CD14-positive monocyte (primary cell): ENCODE data around the gene TERT. TPM values are rescaled to one million over a fixed set of nuclear protein-coding genes. Genes with fewer than 3 reads are reported as not detected.

Experiments used
- DNase-seq, 3 donors: peaks; one replicate each; pipeline ENCODE4 v3.0.0-alpha.2; 2011 to 2022
- H2AFZ ChIP-seq: 2 replicates; pipeline ENCODE4 v1.6.0; 2012; ENCODE audit warnings: mild to moderate bottlenecking, low read depth, low read length, inconsistent platforms; ENCODE audit not compliant: insufficient read depth, poor library complexity, severe bottlenecking
- H3K27ac ChIP-seq, 2 donors: 1 replicate in 1 of 2; 2 replicates in 1 of 2; pipeline ENCODE4 v1.5.1; 2012 to 2013; ENCODE audit warnings: low read length in 2 of 2, control low read depth in 1 of 2, inconsistent platforms in 1 of 2, low read depth in 1 of 2, mild to moderate bottlenecking in 1 of 2
- H3K27me3 ChIP-seq, 2 donors: one replicate each; pipeline versions ENCODE4 v1.6.0 to v1.6.1; 2011 to 2013; ENCODE audit warnings: low read length in 2 of 2; ENCODE audit not compliant: control insufficient read depth in 2 of 2, insufficient read depth in 2 of 2
- H3K36me3 ChIP-seq, 2 donors: replicated peaks in 1 of 2; 1 replicate in 1 of 2; 2 replicates in 1 of 2; pipeline versions ENCODE4 v1.5.1 to v1.6.1; 2012 to 2013; ENCODE audit warnings: low read length in 2 of 2, control low read depth in 1 of 2, inconsistent platforms in 1 of 2, mild to moderate bottlenecking in 1 of 2; ENCODE audit not compliant: insufficient read depth in 2 of 2, control insufficient read depth in 1 of 2
- H3K4me1 ChIP-seq, 2 donors: 1 replicate in 1 of 2; 2 replicates in 1 of 2; pipeline versions ENCODE4 v1.5.1 to v1.6.1; 2012 to 2013; ENCODE audit warnings: low read length in 2 of 2, control low read depth in 1 of 2, inconsistent platforms in 1 of 2, mild to moderate bottlenecking in 1 of 2, moderate library complexity in 1 of 2; ENCODE audit not compliant: insufficient read depth in 2 of 2, control insufficient read depth in 1 of 2
- H3K4me2 ChIP-seq: replicated peaks from 2 replicates; pipeline ENCODE3; 2012; ENCODE audit warnings: low read length, moderate library complexity, mild to moderate bottlenecking; ENCODE audit not compliant: poor library complexity, severe bottlenecking; ENCODE audit errors: extremely low read depth
- H3K4me3 ChIP-seq, 3 experiments: fragments of 200-600 bp in 1 of 3; sonication (generic) in 1 of 3; replicated peaks in 1 of 3; 1 replicate in 2 of 3; 2 replicates in 1 of 3; pipeline ENCODE4 v1.5.1; 2011 to 2013; ENCODE audit warnings: low read length in 3 of 3, mild to moderate bottlenecking in 3 of 3, control low read depth in 2 of 3, low read depth in 2 of 3, inconsistent platforms in 1 of 3, moderate library complexity in 1 of 3
- H3K79me2 ChIP-seq: 2 replicates; pipeline ENCODE4 v1.6.0; 2012; ENCODE audit warnings: mild to moderate bottlenecking, control low read depth, inconsistent platforms, low read length, moderate library complexity; ENCODE audit not compliant: insufficient read depth
- H3K9ac ChIP-seq: 2 replicates; pipeline ENCODE4 v1.6.0; 2017; ENCODE audit warnings: low read length, mild to moderate bottlenecking; ENCODE audit not compliant: insufficient read depth, poor library complexity, severe bottlenecking
- H3K9me3 ChIP-seq, 2 donors: replicated peaks in 1 of 2; 1 replicate in 1 of 2; 2 replicates in 1 of 2; pipeline versions ENCODE4 v1.5.1 to v1.6.1; 2012 to 2013; ENCODE audit warnings: low read length in 2 of 2, control low read depth in 1 of 2; ENCODE audit not compliant: control insufficient read depth in 1 of 2, insufficient read depth in 1 of 2
- H4K20me1 ChIP-seq: 2 replicates; pipeline ENCODE4 v1.6.0; 2012; ENCODE audit warnings: mild to moderate bottlenecking, low read length, control low read depth, moderate library complexity; ENCODE audit not compliant: insufficient read depth
- H3K27ac Mint-ChIP-seq, 7 donors: one replicate each; pipeline ENCODE4 v1.8.0; 2020; ENCODE audit warnings: mild to moderate bottlenecking in 7 of 7, mixed read lengths in 7 of 7, moderate library complexity in 6 of 7, inconsistent platforms in 2 of 7
- H3K27me3 Mint-ChIP-seq, 3 donors: one replicate each; pipeline ENCODE4 v1.8.0; 2021 to 2022; ENCODE audit warnings: low read depth in 3 of 3, mild to moderate bottlenecking in 3 of 3, mixed read lengths in 3 of 3, moderate library complexity in 3 of 3, inconsistent platforms in 1 of 3
- H3K36me3 Mint-ChIP-seq, 2 donors: one replicate each; pipeline ENCODE4 v1.8.0; 2020; ENCODE audit warnings: mixed read lengths in 2 of 2, inconsistent platforms in 1 of 2, mild to moderate bottlenecking in 1 of 2
- H3K4me1 Mint-ChIP-seq: one replicate; pipeline ENCODE4 v1.8.0; 2020; ENCODE audit warnings: mild to moderate bottlenecking, mixed read lengths
- H3K4me3 Mint-ChIP-seq, 2 donors: one replicate each; pipeline ENCODE4 v1.8.0; 2020; ENCODE audit warnings: mild to moderate bottlenecking in 2 of 2, mixed read lengths in 2 of 2, moderate library complexity in 1 of 2
- H3K9me3 Mint-ChIP-seq, 7 donors: one replicate each; pipeline ENCODE4 v1.8.0; 2020 to 2022; ENCODE audit warnings: mixed read lengths in 7 of 7, mild to moderate bottlenecking in 6 of 7, moderate library complexity in 6 of 7, inconsistent platforms in 2 of 7
- WGBS: methylation state at CpG from one replicate; pipeline ENCODE4 v1.1.5; 2013; ENCODE audit warnings: missing lambda C conversion rate; ENCODE audit not compliant: insufficient coverage; 5-methylcytosine and 5-hydroxymethylcytosine counted together
- intact Hi-C, 2 donors: fragments of 100-400 bp; cut with micrococcal nuclease; formaldehyde crosslinking; loops; one replicate each; pipeline versions ENCODE4 v1.15.0 to v1.15.1; 2023
- polyA plus RNA-seq, 3 donors: library from polyadenylated mRNA; depleted of rRNA in 1 of 3; unstranded in 2 of 3; stranded (reverse) in 1 of 3; fragments of 300-500 nt in 2 of 3; fragments of >200 nt in 1 of 3; fragmentation: Illumina TruSeq in 2 of 3; gene quantifications; 1 replicate in 2 of 3; 2 replicates in 1 of 3; pipeline ENCODE4 v1.2.3, GENCODE V29; 2012 to 2021
- TF ChIP-seq, protein P1 (sequence below): fragments of 200-600 bp; IDR thresholded peaks from one replicate; pipeline ENCODE4 v1.8.0; 2022; ENCODE audit warnings: antibody characterized with exemption, mild to moderate bottlenecking

Gene TERT
- polyA plus RNA-seq, 3 donors = not detected

- H3K36me3 Mint-ChIP-seq = no peaks in the 10 kb centered on the region
- Histone ChIP-seq H2AFZ (no peak overlapping the region), H4K20me1 (no peaks in the 10 kb centered on the region), H3K27me3 (peaks cover 0 to 2% of the 10 kb centered on the region in 2 donors), H3K9ac (no peak overlapping the region), H3K4me3 (no peak overlapping the region), H3K36me3 (no peaks in the 10 kb centered on the region), H3K79me2 (no peaks in the 10 kb centered on the region), H3K9me3 (peaks cover 0 to 22% of the 10 kb centered on the region in 2 donors), H3K27ac (no peak overlapping the region), H3K4me1 (no peaks in the 10 kb centered on the region), H3K4me2 (no peak overlapping the region)
- no peak overlapping the region for H3K4me3 Mint-ChIP-seq
- TF ChIP-seq, protein P1, sequence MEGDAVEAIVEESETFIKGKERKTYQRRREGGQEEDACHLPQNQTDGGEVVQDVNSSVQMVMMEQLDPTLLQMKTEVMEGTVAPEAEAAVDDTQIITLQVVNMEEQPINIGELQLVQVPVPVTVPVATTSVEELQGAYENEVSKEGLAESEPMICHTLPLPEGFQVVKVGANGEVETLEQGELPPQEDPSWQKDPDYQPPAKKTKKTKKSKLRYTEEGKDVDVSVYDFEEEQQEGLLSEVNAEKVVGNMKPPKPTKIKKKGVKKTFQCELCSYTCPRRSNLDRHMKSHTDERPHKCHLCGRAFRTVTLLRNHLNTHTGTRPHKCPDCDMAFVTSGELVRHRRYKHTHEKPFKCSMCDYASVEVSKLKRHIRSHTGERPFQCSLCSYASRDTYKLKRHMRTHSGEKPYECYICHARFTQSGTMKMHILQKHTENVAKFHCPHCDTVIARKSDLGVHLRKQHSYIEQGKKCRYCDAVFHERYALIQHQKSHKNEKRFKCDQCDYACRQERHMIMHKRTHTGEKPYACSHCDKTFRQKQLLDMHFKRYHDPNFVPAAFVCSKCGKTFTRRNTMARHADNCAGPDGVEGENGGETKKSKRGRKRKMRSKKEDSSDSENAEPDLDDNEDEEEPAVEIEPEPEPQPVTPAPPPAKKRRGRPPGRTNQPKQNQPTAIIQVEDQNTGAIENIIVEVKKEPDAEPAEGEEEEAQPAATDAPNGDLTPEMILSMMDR = no peak
- H3K4me1 Mint-ChIP-seq = no peaks in the 10 kb centered on the region
- H3K27ac Mint-ChIP-seq = no peak overlapping the region
- intact Hi-C loops = no loop called here
- peaks cover 7 to 25% (median 15%) of the 10 kb centered on the region in 7 donors for H3K9me3 Mint-ChIP-seq
- WGBS = 96% methylated on average over 22 of the region's 37 CpGs
- DNase-seq = no peak
- peaks cover 3% of the 10 kb centered on the region in 3 donors for H3K27me3 Mint-ChIP-seq
Measured at GRCh38 chr5:1288439-1289335, 6.2 kb downstream of the TERT start.

- DNase-seq = no peak
- 97% methylated on average over 25 of the region's 25 CpGs for WGBS
- intact Hi-C loops = no loop called here
- no peak overlapping the region for H3K27ac ChIP-seq
- H3K79me2 ChIP-seq = no peaks in the 10 kb centered on the region
- H3K27me3 Mint-ChIP-seq = peaks cover 0 to 3% (median 0%) of the 10 kb centered on the region in 3 donors
- H3K4me1 Mint-ChIP-seq = no peaks in the 10 kb centered on the region
- no peaks in the 10 kb centered on the region for H3K27me3 ChIP-seq
- H3K36me3 ChIP-seq = no peaks in the 10 kb centered on the region
- no peak overlapping the region for H3K4me3 ChIP-seq
- H3K9me3 ChIP-seq = peaks cover 0 to 41% of the 10 kb centered on the region in 2 donors
- no peak overlapping the region for H3K9ac ChIP-seq
- H3K4me2 ChIP-seq = no peak overlapping the region
- H2AFZ ChIP-seq = no peak overlapping the region
- H3K4me1 ChIP-seq = no peaks in the 10 kb centered on the region
- peaks cover 10 to 35% (median 18%) of the 10 kb centered on the region in 7 donors for H3K9me3 Mint-ChIP-seq
- no peak overlapping the region for H3K4me3 Mint-ChIP-seq
- H4K20me1 ChIP-seq = no peaks in the 10 kb centered on the region
- TF ChIP-seq, protein P1 = no peak
- no peaks in the 10 kb centered on the region for H3K36me3 Mint-ChIP-seq
- H3K27ac Mint-ChIP-seq = no peak overlapping the region
Measured at GRCh38 chr5:1285883-1286291, 9.0 kb downstream of the TERT start.
